Progenitor cell of endocrine pancreas (in vitro differentiated cells): ENCODE measurements around the gene TM9SF4. TPM values are rescaled to one million over a fixed set of nuclear protein-coding genes. Genes with fewer than 3 reads are reported as not detected.
A peak's percentile ranks its signal among the peaks of the same experiment; 100 is the strongest.

Source experiments
- DNase-seq: peaks from one replicate; pipeline ENCODE4 v3.0.0; 2021; ENCODE audit warnings: low spot score; ENCODE audit not compliant: unreplicated experiment
- H3K27ac Mint-ChIP-seq: 2 replicates; pipeline ENCODE4 v1.8.0; 2021; ENCODE audit warnings: mild to moderate bottlenecking, moderate library complexity, mixed read lengths
- H3K27me3 Mint-ChIP-seq: 2 replicates; pipeline ENCODE4 v1.8.0; 2021; ENCODE audit warnings: mixed read lengths
- H3K36me3 Mint-ChIP-seq: 2 replicates; pipeline ENCODE4 v1.8.0; 2022; ENCODE audit warnings: mixed read lengths; ENCODE audit not compliant: insufficient read depth
- H3K4me1 Mint-ChIP-seq: 2 replicates; pipeline ENCODE4 v1.8.0; 2021; ENCODE audit warnings: low read depth, mixed read lengths
- H3K4me3 Mint-ChIP-seq: 2 replicates; pipeline ENCODE4 v1.8.0; 2021; ENCODE audit warnings: low read depth, mild to moderate bottlenecking, moderate library complexity, mixed read lengths
- H3K9me3 Mint-ChIP-seq: 2 replicates; pipeline ENCODE4 v1.8.0; 2021; ENCODE audit warnings: low read depth, mixed read lengths
- total RNA-seq: library from RNA; stranded (reverse); gene quantifications from 2 replicates; pipeline ENCODE4 v1.2.1, GENCODE V29; 2021
- TF ChIP-seq, protein P1 (sequence below): fragments of 200-600 bp; sonication (generic); IDR thresholded peaks from one replicate; pipeline ENCODE4 v1.5.0; 2021; ENCODE audit warnings: antibody characterized with exemption, mild to moderate bottlenecking; ENCODE audit not compliant: unreplicated experiment

TM9SF4 gene
- total RNA-seq, 1 donor from 2014 or later = 92.9 TPM

DNA sequence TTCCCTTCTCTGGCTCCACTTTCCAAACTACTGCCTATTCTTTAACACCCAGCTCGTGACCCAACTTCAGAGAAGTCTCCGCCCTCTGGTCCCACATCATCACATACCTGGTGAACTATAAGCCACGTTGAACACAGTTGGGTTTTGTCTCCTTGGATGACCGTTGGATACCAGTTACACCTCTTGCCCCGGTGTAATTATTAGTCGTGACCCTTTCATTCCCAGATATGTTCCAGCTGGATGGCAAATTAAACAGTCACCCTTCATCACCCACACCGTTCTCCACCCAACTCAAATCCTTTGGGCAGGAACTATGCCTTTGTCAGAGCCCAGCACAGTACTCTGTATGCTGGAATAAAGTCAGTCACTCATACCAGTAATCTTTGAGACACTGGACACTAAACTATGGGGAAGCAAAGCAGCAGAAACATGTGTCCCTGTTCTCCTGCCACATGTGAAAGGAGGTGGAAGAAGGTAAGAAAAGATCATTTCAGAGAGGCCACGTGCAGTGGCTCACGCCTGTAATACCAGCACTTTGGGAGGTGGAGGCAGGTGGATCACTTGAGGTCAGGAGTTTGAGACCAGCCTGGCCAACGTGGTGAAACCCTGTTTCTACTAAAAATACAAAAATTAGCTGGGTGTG is 75.6 kb downstream of the TM9SF4 start:
- Mint-ChIP-seq H3K4me1 (peaks cover 10% of the 10 kb centered on the region), H3K27me3 (no peaks in the 10 kb centered on the region), H3K27ac (no peak overlapping the region), H3K36me3 (peaks cover 4% of the 10 kb centered on the region), H3K9me3 (no peaks in the 10 kb centered on the region), H3K4me3 (no peak overlapping the region)
- DNase-seq = no peak
- TF ChIP-seq, protein P1, sequence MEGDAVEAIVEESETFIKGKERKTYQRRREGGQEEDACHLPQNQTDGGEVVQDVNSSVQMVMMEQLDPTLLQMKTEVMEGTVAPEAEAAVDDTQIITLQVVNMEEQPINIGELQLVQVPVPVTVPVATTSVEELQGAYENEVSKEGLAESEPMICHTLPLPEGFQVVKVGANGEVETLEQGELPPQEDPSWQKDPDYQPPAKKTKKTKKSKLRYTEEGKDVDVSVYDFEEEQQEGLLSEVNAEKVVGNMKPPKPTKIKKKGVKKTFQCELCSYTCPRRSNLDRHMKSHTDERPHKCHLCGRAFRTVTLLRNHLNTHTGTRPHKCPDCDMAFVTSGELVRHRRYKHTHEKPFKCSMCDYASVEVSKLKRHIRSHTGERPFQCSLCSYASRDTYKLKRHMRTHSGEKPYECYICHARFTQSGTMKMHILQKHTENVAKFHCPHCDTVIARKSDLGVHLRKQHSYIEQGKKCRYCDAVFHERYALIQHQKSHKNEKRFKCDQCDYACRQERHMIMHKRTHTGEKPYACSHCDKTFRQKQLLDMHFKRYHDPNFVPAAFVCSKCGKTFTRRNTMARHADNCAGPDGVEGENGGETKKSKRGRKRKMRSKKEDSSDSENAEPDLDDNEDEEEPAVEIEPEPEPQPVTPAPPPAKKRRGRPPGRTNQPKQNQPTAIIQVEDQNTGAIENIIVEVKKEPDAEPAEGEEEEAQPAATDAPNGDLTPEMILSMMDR = no peak

DNA sequence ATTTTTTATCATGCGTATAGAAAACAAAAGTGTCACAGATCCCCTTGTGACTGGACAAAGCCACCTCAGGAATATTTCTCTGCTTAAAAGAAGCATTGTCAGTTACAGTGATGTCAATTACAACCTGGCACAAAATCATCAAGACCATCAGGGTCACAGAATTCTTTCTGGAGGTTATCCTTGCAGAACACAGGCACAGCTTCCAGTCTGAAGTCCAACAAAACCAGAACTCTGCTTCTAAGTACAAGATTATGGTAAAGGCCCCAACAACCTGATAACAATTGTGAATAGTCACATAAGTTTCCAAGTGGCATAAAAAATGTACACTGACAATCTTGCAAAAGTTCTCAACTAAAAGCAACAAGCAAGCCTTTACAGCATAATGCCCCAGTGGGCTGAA is 77.0 kb downstream of the TM9SF4 start:
- DNase-seq = no peak
- H3K36me3 Mint-ChIP-seq = peaks cover 4% of the 10 kb centered on the region
- H3K27ac Mint-ChIP-seq = no peak overlapping the region
- no peaks in the 10 kb centered on the region for H3K9me3 Mint-ChIP-seq
- peaks cover 16% of the 10 kb centered on the region for H3K4me1 Mint-ChIP-seq
- H3K27me3 Mint-ChIP-seq = no peaks in the 10 kb centered on the region
- H3K4me3 Mint-ChIP-seq = no peak overlapping the region
- TF ChIP-seq, protein P1 = no peak

DNA sequence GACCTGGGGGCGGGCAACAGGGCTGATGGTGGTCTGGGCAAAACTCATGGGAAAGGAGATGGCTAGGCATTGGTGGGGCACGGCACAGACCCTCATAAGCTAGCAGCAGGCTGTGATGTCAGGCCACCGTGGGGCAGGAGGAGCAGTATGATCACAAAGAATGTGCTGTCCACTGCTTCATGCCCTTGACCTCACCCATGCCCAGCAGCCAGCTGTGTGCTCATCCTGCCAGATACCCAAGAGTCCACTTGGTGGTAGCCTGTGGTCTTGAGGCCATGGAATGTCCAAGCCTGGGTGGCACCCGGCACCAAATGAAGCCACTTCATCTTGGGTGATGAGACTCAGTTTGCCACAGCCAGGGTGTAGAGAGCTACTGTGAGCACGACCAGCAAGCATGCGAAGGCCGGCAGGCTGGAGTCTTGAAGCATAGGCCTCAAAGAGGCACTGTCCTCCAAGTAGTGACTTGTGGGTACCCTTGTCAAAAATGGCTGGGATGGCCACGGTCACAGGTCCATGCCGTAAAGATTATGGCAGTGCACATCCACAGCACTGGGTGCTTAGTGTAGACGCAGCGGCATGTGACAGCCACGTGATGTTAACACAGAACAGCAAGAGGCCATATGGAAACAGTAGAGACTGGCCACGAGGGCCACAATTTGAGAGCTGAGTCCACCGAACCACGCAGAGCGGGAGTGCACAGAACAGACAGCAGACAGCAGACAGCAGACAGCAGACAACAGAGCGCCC is 79.0 kb downstream of the TM9SF4 start:
- Mint-ChIP-seq H3K27ac (peak overlapping the region; percentile 89), H3K9me3 (no peaks in the 10 kb centered on the region), H3K4me1 (peaks cover 20% of the 10 kb centered on the region), H3K36me3 (peaks cover 4% of the 10 kb centered on the region), H3K4me3 (peak overlapping the region; percentile 81), H3K27me3 (no peaks in the 10 kb centered on the region)
- no peak for DNase-seq
- TF ChIP-seq, protein P1 = no peak

DNA sequence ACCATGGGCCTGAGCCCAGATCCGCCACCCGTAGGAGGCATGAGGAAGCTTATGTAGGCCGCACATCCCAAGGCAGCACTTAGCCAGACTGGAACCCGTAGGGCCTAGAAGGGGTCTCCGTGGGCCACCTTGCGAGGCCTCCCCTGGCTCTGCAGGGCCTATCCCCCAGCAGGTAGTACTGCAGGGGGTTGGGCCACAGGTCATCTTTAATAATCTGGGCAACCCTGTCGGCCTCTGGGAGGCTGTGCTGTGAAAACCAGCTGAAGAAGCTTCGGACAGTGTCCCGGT is 79.6 kb downstream of the TM9SF4 start:
- Mint-ChIP-seq H3K36me3 (peaks cover 5% of the 10 kb centered on the region), H3K4me1 (peaks cover 21% of the 10 kb centered on the region), H3K4me3 (peak overlapping the region; percentile 81), H3K9me3 (no peaks in the 10 kb centered on the region), H3K27ac (peak overlapping the region; percentile 94), H3K27me3 (no peaks in the 10 kb centered on the region)
- DNase-seq = no peak
- TF ChIP-seq, protein P1 = no peak

DNA sequence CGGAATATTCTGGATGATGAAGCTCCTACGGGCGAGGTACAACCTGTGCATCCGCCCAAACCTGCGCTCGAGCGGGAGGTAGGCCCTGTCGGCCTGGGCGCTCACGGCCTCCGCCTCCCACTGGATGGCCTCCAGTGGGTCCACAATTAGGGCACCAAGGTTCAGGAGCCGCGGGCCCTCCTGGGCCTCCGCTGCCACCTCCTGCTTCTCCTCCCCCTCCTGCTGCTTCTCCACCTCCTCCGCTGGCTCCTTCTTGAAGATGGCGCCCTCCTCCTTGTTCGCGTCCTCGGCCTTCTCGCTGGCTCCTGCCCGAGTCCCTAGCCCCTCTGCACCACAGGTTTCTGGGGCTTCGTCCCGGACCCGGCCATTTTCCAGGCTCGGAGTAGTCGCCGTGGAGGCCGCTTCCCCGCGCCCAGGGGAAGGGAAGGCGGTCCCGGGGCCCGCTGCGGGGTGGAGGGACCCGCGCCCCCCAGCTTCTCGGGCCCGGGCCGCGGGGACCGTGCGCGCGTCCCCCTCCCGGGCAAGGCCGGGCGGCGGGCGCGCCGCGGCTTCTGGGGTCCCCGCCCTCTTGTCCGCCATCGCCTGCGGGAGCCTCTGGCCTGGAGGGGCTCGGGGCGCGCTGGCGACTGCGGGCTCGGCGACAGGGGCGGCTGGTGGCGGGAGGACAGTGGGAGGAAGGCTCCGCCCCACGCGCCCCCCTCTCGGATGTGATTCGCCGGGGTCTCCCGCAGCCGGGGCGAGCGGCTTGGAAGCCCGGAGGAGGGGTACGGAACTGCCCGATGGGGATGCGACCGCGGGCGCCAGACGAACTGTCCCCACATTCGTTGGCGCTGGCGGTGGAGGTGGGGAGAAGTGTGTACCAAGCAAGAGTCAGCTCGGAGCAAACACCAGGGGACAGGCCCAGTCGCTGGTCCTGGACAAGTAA is 80.4 kb downstream of the TM9SF4 start:
- Mint-ChIP-seq H3K4me3 (peak overlapping the region; percentile 81), H3K9me3 (no peaks in the 10 kb centered on the region), H3K27me3 (no peaks in the 10 kb centered on the region), H3K36me3 (peaks cover 9% of the 10 kb centered on the region), H3K4me1 (peaks cover 21% of the 10 kb centered on the region), H3K27ac (peak overlapping the region; percentile 94)
- peak; percentile 66 for DNase-seq
- TF ChIP-seq, protein P1 = no peak
